Nephron progenitor cell (in vitro differentiated cells): ENCODE measurements around the gene CALR.
A peak's percentile ranks its signal among the peaks of the same experiment; 100 is the strongest.

Experiments
- DNase-seq: peaks from one replicate; pipeline ENCODE4 v3.0.0; 2021
- H3K27ac Mint-ChIP-seq: 2 replicates; pipeline ENCODE4 v1.8.0; 2021; ENCODE audit warnings: mild to moderate bottlenecking, moderate library complexity, mixed read lengths
- H3K27me3 Mint-ChIP-seq: 2 replicates; pipeline ENCODE4 v1.8.0; 2021; ENCODE audit warnings: mild to moderate bottlenecking, low read depth, mixed read lengths; ENCODE audit not compliant: poor library complexity
- H3K36me3 Mint-ChIP-seq: 2 replicates; pipeline ENCODE4 v1.8.0; 2021; ENCODE audit warnings: low read depth, mixed read lengths
- H3K4me1 Mint-ChIP-seq: 2 replicates; pipeline ENCODE4 v1.8.0; 2021; ENCODE audit warnings: mixed read lengths
- H3K4me3 Mint-ChIP-seq: 2 replicates; pipeline ENCODE4 v1.8.0; 2021; ENCODE audit warnings: mild to moderate bottlenecking, moderate library complexity, mixed read lengths
- H3K9me3 Mint-ChIP-seq: 2 replicates; pipeline ENCODE4 v1.8.0; 2021; ENCODE audit warnings: mild to moderate bottlenecking, moderate library complexity, mixed read lengths
- CTCF ChIP-seq: fragments of 200-600 bp; sonication (generic); IDR thresholded peaks from 2 replicates; pipeline ENCODE4 v1.5.0; 2021; ENCODE audit warnings: antibody characterized with exemption

CALR gene

GRCh38 chr19:12932392-12933286 is 5.8 kb upstream of the CALR start:
- TF ChIP-seq CTCF: no peak
- Mint-ChIP-seq H3K4me3 (peak overlapping the region; percentile 99), H3K4me1 (peaks cover 36% of the 10 kb centered on the region), H3K36me3 (peaks cover 24% of the 10 kb centered on the region), H3K27ac (peak overlapping the region; percentile 91), H3K27me3 (no peaks in the 10 kb centered on the region), H3K9me3 (no peaks in the 10 kb centered on the region)
- no peak for DNase-seq

- Mint-ChIP-seq H3K4me1 (peaks cover 39% of the 10 kb centered on the region), H3K9me3 (no peaks in the 10 kb centered on the region), H3K4me3 (peak within 1 kb of the TSS; percentile 99), H3K27ac (peak within 1 kb of the TSS; percentile 91), H3K27me3 (no peaks in the 10 kb centered on the region), H3K36me3 (peaks cover 18% of the 10 kb centered on the region)
- DNase-seq: peak; percentile 88
- no peak for TF ChIP-seq CTCF
These were observed 4.9 kb upstream of the CALR start, which contains the start of gene FARSA for GRCh38 chr19:12933287-12934072. Gene FARSA (minus strand): TSS chr19:12933711. CDS start chr19:12933696, 15 bp downstream.

GRCh38 chr19:12935071-12935470 is 3.3 kb upstream of the CALR start:
- no peak for TF ChIP-seq CTCF
- H3K36me3 Mint-ChIP-seq: peaks cover 19% of the 10 kb centered on the region
- peaks cover 52% of the 10 kb centered on the region for H3K4me1 Mint-ChIP-seq
- H3K9me3 Mint-ChIP-seq: no peaks in the 10 kb centered on the region
- DNase-seq: no peak
- H3K4me3 Mint-ChIP-seq: no peak overlapping the region
- H3K27ac Mint-ChIP-seq: no peak overlapping the region
- no peaks in the 10 kb centered on the region for H3K27me3 Mint-ChIP-seq

- Mint-ChIP-seq H3K27ac (no peak overlapping the region), H3K9me3 (no peaks in the 10 kb centered on the region), H3K27me3 (no peaks in the 10 kb centered on the region), H3K4me3 (no peak overlapping the region), H3K4me1 (peaks cover 62% of the 10 kb centered on the region), H3K36me3 (peaks cover 35% of the 10 kb centered on the region)
- DNase-seq: no peak
- TF ChIP-seq CTCF: no peak
These were observed 1.8 kb upstream of the CALR start for GRCh38 chr19:12936582-12936981.

GRCh38 chr19:12937093-12937926 is 1.1 kb upstream of the CALR start:
- Mint-ChIP-seq H3K4me1 (peaks cover 62% of the 10 kb centered on the region), H3K9me3 (no peaks in the 10 kb centered on the region), H3K27ac (peak overlapping the region; percentile 97), H3K36me3 (peaks cover 41% of the 10 kb centered on the region), H3K27me3 (no peaks in the 10 kb centered on the region), H3K4me3 (peak overlapping the region; percentile 100)
- no peak for TF ChIP-seq CTCF
- DNase-seq: no peak
